Activated CD4-positive, alpha-beta memory T cell treated with anti-CD3 and anti-CD28 coated beads for 36 hours (primary cell): ENCODE measurements around the gene APBB1IP. TPM values are rescaled to one million over a fixed set of nuclear protein-coding genes. Genes with fewer than 3 reads are reported as not detected.

Experiments
- CTCF ChIA-PET: fragments of 350-600 bp; sonication (Branson Sonifier 250); formaldehyde crosslinking; loops from one replicate; lab custom pipeline; 2021; ENCODE audit warnings: antibody characterized with exemption, inconsistent platforms; lab: Charles Lee
- POLR2A ChIA-PET: fragments of 350-600 bp; sonication (Branson Sonifier 250); formaldehyde crosslinking; loops from one replicate; lab custom pipeline; 2021; ENCODE audit warnings: antibody characterized with exemption; lab: Charles Lee
- DNase-seq: peaks from one replicate; pipeline ENCODE4 v3.0.0-alpha.2; 2020
- H3K27ac Mint-ChIP-seq: one replicate; pipeline ENCODE4 v1.8.0; 2021; ENCODE audit warnings: mixed read lengths
- H3K27me3 Mint-ChIP-seq: one replicate; pipeline ENCODE4 v1.8.0; 2021; ENCODE audit warnings: mixed read lengths
- H3K36me3 Mint-ChIP-seq: one replicate; pipeline ENCODE4 v1.8.0; 2021; ENCODE audit warnings: mixed read lengths
- H3K4me1 Mint-ChIP-seq: one replicate; pipeline ENCODE4 v1.8.0; 2021; ENCODE audit warnings: low read depth, mixed read lengths
- H3K4me3 Mint-ChIP-seq: one replicate; pipeline ENCODE4 v1.8.0; 2021; ENCODE audit warnings: mild to moderate bottlenecking, mixed read lengths
- H3K9me3 Mint-ChIP-seq: one replicate; pipeline ENCODE4 v1.8.0; 2021; ENCODE audit warnings: mixed read lengths
- intact Hi-C: fragments of 100-400 bp; cut with micrococcal nuclease; formaldehyde crosslinking; loops from one replicate; pipeline ENCODE4 v1.15.1; 2023
- total RNA-seq, 2 experiments: library from RNA; stranded (reverse); gene quantifications; one replicate each; pipeline ENCODE4 v1.2.3, GENCODE V29; 2021

The APBB1IP gene
- total RNA-seq, 2 experiments from 2014 or later: 50.1 to 52.1 TPM

DNA sequence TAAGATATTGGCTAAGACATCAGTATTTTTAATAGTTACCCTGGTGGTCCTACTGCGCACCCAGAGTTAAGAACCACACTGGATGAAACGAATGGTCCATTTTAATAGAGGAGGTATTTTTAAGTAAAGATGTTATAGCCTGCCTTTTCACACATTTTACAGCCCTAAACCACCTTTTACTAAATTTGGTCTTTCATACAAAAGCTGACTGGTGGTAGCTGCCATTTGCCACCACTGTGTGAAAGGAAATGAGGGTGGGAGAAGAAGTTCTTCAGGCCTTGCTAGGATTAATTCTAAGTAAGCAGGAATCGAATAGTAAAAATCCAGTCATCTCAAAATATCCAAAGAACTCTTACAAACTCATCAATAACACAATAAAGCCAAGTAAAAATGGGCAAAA lies 15.2 kb upstream of the APBB1IP start:
- intact Hi-C loops: no loop called here
- POLR2A ChIA-PET: no interaction called here

DNA sequence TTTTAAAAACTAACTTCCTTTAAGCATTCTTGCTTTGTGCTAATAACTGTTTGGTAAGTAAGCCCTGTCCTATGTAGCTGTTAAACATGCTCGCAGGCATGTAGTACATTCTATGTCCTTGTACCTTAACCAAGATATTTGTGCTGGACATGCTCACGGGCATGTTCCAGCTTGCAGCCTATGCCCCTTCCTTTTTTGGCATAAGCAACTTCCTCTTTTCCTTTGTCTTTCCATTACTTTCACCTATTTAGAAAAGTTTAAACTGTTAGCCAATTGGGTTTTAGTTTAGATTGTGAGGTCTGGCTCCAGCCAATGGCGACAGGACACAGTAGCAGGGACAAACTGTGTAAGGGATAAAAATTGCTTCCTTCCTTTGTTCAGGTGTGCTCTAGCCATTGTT lies 14.4 kb upstream of the APBB1IP start:
- ChIA-PET POLR2A (no interaction called here), CTCF (no interaction called here)
- no peaks in the 10 kb centered on the region for H3K4me1 Mint-ChIP-seq
- peaks cover 3% of the 10 kb centered on the region for H3K9me3 Mint-ChIP-seq
- H3K27ac Mint-ChIP-seq: no peak overlapping the region
- H3K36me3 Mint-ChIP-seq: no peaks in the 10 kb centered on the region
- H3K27me3 Mint-ChIP-seq: no peaks in the 10 kb centered on the region
- no peak for DNase-seq
- intact Hi-C loops: no loop called here
- no peak overlapping the region for H3K4me3 Mint-ChIP-seq

More for the DNA sequence above, 15.2 kb upstream of the APBB1IP start:
- H3K36me3 Mint-ChIP-seq: no peaks in the 10 kb centered on the region
- no peak overlapping the region for H3K4me3 Mint-ChIP-seq
- CTCF ChIA-PET: no interaction called here
- DNase-seq: no peak
- H3K4me1 Mint-ChIP-seq: no peaks in the 10 kb centered on the region
- H3K27me3 Mint-ChIP-seq: no peaks in the 10 kb centered on the region
- H3K9me3 Mint-ChIP-seq: peaks cover 3% of the 10 kb centered on the region
- H3K27ac Mint-ChIP-seq: no peak overlapping the region

DNA sequence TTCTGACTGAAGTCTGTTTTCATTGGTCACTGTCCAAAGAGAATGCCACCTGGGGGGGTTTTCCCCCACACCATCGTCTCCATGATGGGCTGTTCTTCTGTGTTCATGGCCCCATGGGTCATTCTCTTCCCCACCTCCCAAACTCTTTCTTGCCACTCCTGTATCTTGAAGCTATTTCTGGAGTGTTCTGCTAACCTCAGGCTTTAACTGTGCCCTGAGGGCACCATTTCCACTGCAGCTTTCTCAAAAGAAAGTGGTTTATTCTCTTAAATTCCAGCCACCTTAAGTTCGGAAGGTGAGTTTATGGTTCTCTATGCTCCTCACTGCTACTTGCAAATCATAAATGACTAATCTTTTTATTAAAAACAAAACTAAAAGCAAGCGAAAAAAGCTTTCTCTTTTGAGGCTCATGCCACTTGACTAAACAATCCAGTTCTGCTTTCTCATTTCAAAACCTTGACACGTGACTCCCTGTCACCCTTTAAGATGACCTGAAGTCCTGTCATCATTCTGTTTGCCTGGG lies 7.4 kb upstream of the APBB1IP start:
- peaks cover 27% of the 10 kb centered on the region for H3K4me1 Mint-ChIP-seq
- H3K36me3 Mint-ChIP-seq: no peaks in the 10 kb centered on the region
- H3K27me3 Mint-ChIP-seq: no peaks in the 10 kb centered on the region
- peak overlapping the region; percentile 84 for H3K27ac Mint-ChIP-seq
- ChIA-PET CTCF (interaction anchor here (0.6 to 1.0 kb wide), 2 partner anchors 104 to 453 kb away, joined by 3 to 5 read pairs; no protein-coding TSS in a partner anchor), POLR2A (interaction anchor here (0.8 to 1.3 kb wide), 4 partner anchors 39 to 1904 kb away, joined by 3 read pairs; no protein-coding TSS in a partner anchor)
- no peak for DNase-seq
- intact Hi-C loops: loop anchor here (1.0 to 5.0 kb wide), 6 partner anchors 8 to 73 kb away; partner anchors contain the start of gene APBB1IP
- H3K4me3 Mint-ChIP-seq: peak overlapping the region; percentile 41
- H3K9me3 Mint-ChIP-seq: no peaks in the 10 kb centered on the region

DNA sequence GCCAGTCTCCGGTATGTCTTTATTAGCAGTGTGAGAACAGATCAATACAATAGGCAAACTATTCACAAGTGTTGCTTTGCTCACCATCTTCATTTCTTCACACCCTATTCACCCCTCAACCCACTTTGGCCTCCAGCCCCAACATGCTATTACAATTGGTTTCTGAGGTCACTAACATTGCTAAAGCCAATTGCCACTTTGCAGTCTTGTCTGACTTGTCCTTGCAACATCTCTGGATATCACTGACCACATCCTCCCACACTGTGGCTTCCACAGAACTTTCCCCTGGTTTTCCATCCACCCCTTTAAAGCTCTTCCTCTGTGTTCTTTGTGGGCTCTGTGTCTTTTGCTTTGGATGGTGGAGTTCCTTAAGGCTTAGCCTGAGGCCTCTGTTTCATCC lies 5.2 kb upstream of the APBB1IP start:
- H3K4me3 Mint-ChIP-seq: no peak overlapping the region
- no peak overlapping the region for H3K27ac Mint-ChIP-seq
- H3K27me3 Mint-ChIP-seq: no peaks in the 10 kb centered on the region
- no peaks in the 10 kb centered on the region for H3K9me3 Mint-ChIP-seq
- CTCF ChIA-PET: no interaction called here
- POLR2A ChIA-PET: no interaction called here
- DNase-seq: no peak
- peaks cover 44% of the 10 kb centered on the region for H3K4me1 Mint-ChIP-seq
- H3K36me3 Mint-ChIP-seq: no peaks in the 10 kb centered on the region
- intact Hi-C loops: loop anchor here (5.0 kb wide), 1 partner anchor 46 kb away; no protein-coding TSS in a partner anchor

DNA sequence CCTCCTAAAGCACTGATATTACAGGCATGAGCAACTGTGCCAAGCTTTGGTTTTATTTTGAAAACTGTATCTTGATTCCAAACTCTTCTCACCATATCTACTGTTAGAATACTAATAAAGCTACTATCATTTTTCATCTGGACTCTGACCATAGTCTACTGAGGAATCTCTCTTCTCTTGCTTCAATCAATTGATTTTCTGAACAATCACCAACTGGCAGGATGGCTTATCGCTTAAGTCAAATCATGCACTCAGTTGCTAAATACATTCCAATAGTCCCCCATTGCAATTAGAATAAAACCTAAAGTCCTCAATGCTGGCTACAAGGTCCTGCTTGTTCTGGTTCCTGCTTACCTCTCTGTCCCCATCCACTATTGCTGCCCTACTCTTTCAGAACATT lies 2.3 kb upstream of the APBB1IP start:
- intact Hi-C loops: loop anchor here (5.0 kb wide), 3 partner anchors 426 to 1896 kb away; partner anchors contain the start of genes ABI1 and ACBD5
- Mint-ChIP-seq H3K27me3 (no peaks in the 10 kb centered on the region), H3K36me3 (peaks cover 3% of the 10 kb centered on the region), H3K4me3 (no peak overlapping the region), H3K4me1 (peaks cover 35% of the 10 kb centered on the region), H3K27ac (peak overlapping the region; percentile 28), H3K9me3 (no peaks in the 10 kb centered on the region)
- ChIA-PET CTCF (interaction anchor here (1.0 to 1.8 kb wide), 2 partner anchors 30 to 100 kb away, joined by 3 read pairs; no protein-coding TSS in a partner anchor), POLR2A (no interaction called here)
- DNase-seq: no peak

DNA sequence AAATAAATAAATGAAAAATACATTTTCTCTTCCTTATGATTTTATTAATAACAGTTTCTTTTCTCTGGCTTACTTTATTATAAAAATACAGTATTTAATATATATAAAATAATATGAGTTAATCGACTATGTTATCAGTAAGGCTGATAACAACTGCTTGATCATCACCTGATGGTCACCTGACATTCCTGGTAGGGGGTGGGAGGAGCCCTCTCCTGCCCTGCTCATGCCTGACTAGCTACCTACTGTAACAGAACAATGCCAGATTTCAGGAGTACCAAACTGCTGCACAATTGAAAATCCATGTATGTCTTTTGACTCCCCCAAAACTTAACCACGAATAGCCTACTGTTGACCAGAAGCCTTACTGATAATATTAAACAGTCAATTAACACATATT lies 1.3 kb upstream of the APBB1IP start:
- peak overlapping the region; percentile 64 for H3K27ac Mint-ChIP-seq
- ChIA-PET CTCF (interaction anchor here (0.6 to 1.8 kb wide), 4 partner anchors 24 to 419 kb away, joined by 3 to 4 read pairs (median 3); no protein-coding TSS in a partner anchor), POLR2A (interaction anchor here (2.6 kb wide), 1 partner anchor 11 kb away, joined by 7 read pairs; no protein-coding TSS in a partner anchor)
- no peak overlapping the region for H3K4me3 Mint-ChIP-seq
- H3K9me3 Mint-ChIP-seq: no peaks in the 10 kb centered on the region
- intact Hi-C loops: loop anchor here (5.0 kb wide), 3 partner anchors 425 to 1895 kb away; partner anchors contain the start of genes ABI1 and ACBD5
- H3K36me3 Mint-ChIP-seq: peaks cover 4% of the 10 kb centered on the region
- DNase-seq: no peak
- peaks cover 41% of the 10 kb centered on the region for H3K4me1 Mint-ChIP-seq
- no peaks in the 10 kb centered on the region for H3K27me3 Mint-ChIP-seq

DNA sequence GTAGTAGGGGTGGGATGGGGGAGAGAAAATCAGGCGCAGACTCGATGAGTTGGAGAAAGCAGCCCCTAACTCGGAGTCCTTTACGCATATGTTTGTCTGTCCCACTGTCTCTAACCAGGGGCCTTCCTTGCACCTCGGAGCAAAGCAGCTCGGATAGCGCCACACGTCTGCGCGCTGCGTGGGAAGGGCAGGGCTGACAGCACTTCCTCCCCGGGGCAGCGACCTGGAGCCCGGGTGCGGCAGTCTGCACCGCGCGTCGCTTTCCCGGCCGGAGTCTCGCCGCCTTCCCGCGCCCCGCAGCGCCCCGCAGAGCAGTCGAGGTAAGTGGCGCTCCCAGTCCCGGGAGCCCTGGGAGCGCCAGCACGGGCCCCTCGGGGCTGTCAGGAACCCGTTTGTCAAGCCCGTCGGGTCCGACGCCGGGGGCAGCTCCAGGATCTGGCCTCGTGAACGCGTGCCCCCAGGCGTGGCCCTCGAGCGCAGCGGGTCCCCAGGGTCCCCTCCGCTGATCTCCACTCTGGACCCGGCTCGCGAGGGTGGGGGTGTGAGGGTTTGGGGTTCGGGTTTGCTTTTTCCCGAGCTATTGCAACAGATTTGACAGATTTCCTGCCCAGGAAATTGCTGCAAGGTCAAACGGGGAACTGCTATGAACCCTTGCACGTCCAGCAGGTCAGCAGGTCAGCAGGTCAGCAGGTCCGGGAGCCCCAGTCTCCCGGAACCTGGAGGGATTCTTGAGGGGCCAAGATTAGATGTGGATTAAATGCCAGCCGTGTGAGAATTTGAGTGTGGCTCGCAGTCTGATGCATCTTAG lies 597 bp downstream of the APBB1IP start:
- Mint-ChIP-seq H3K27me3 (no peaks in the 10 kb centered on the region), H3K4me3 (peak overlapping the region; percentile 93), H3K27ac (peak overlapping the region; percentile 92), H3K9me3 (no peaks in the 10 kb centered on the region), H3K36me3 (peaks cover 6% of the 10 kb centered on the region), H3K4me1 (peaks cover 56% of the 10 kb centered on the region)
- POLR2A ChIA-PET: interaction anchor here (1.0 to 2.6 kb wide), 7 partner anchors 9 to 48 kb away, joined by 3 to 11 read pairs (median 5); no protein-coding TSS in a partner anchor
- DNase-seq: peak; percentile 86
- intact Hi-C loops: loop anchor here (1.0 to 5.0 kb wide), 7 partner anchors 8 to 1894 kb away; partner anchors contain the start of genes ABI1 and ACBD5
- CTCF ChIA-PET: no interaction called here

DNA sequence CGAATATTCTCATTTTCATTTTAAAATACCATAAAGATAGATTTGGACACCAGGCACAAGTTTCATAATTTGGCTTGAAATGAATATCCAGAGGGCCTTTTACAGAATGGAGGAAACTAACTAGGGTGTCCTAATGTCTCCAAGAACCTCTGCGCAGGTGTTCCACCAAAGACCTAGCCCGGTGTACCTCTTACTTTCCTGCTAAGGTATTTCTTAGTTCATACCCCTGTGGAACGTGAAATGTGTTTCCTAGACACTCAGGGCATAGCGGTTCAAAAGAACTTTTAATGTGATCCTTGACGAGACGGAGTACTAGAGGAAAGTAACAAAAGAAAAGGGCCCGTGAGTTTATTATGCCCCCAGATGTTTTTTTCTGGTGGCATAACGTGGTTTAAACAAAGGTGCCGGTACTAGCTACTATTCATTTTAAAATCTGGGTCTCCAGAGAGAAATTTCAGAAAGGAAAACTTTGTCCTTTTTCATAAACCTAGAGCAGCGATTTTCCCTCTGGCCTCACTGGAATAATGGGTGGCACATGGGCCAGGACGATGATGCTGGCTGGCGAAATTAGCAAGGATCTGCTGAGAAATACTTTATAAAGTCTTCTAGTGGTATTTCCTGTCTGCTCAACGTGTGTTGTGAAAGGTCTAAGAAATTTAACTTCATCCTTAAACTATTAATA lies 1.4 kb downstream of the APBB1IP start:
- H3K4me1 Mint-ChIP-seq: peaks cover 63% of the 10 kb centered on the region
- intact Hi-C loops: loop anchor here (2.0 to 10.0 kb wide), 5 partner anchors 105 to 1893 kb away; partner anchors contain the start of genes ABI1, ACBD5 and ANKRD26
- ChIA-PET CTCF (no interaction called here), POLR2A (interaction anchor here (1.0 to 2.2 kb wide), 4 partner anchors 28 to 47 kb away, joined by 5 to 11 read pairs (median 6); no protein-coding TSS in a partner anchor)
- H3K27ac Mint-ChIP-seq: peak overlapping the region; percentile 92
- H3K9me3 Mint-ChIP-seq: no peaks in the 10 kb centered on the region
- no peak for DNase-seq
- H3K27me3 Mint-ChIP-seq: no peaks in the 10 kb centered on the region
- H3K4me3 Mint-ChIP-seq: peak overlapping the region; percentile 93
- H3K36me3 Mint-ChIP-seq: peaks cover 12% of the 10 kb centered on the region

DNA sequence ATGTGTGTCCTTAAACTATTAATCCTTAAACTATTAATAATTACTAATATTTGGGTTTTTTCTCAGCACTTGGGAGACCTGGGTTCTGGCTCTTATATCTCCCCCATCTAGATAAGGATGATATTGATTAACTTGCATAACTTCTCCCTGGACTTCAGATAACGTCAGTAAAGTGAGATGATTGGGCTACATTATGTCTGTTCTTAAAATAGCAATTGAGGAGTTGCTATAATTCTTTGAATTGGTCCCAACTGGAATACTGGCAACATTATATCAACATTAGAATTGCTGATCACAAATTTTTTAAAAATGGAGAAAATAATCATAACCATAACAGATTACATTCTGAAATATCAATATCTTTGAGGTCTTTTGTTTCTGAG lies 1.9 kb downstream of the APBB1IP start:
- CTCF ChIA-PET: no interaction called here
- peaks cover 12% of the 10 kb centered on the region for H3K36me3 Mint-ChIP-seq

DNA sequence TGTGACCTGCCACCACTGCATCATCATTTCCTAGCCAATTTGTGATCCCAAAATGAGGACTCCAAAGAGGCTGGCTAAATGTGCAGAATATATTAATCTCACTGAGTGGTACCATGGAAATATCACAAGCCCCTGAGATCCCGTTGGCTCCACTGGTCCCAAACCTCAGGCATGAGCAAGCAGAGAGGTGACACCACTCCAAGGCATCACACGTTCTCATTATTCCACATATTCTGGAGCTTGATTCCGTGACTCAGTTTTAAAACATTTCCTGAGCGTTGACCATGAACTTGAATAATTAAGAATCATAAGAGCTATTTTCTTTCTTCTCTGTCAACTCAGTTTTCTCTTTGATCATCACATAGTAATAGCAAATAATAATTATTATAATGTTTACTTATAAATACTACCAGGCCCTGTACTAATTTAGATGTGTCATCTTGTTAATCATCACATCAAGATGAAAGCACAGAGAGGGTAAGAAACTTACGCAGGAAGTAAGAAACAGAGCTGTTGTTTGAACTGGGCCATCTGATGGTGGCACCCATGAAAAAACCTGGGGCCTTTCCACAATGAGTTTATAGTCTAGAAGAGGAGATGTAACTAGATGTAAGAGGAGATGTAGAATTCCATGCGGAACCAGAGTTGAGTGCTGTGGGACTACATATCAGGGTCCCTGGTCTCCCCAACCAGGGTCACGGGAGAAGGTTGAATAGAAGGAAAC lies 3.5 kb downstream of the APBB1IP start:
- H3K4me3 Mint-ChIP-seq: peak overlapping the region; percentile 75
- intact Hi-C loops: loop anchor here (10.0 kb wide), 1 partner anchor 663 kb away; the partner anchor contains the start of gene ANKRD26
- H3K27me3 Mint-ChIP-seq: no peaks in the 10 kb centered on the region
- DNase-seq: peak; percentile 51
- peaks cover 63% of the 10 kb centered on the region for H3K4me1 Mint-ChIP-seq
- peak overlapping the region; percentile 95 for H3K27ac Mint-ChIP-seq
- H3K9me3 Mint-ChIP-seq: peaks cover 3% of the 10 kb centered on the region
- ChIA-PET POLR2A (interaction anchor here (1.6 kb wide), 1 partner anchor 26 kb away, joined by 6 read pairs; no protein-coding TSS in a partner anchor), CTCF (interaction anchor here (0.8 to 2.1 kb wide), 4 partner anchors 23 to 106 kb away, joined by 3 to 6 read pairs (median 3); no protein-coding TSS in a partner anchor)
- peaks cover 18% of the 10 kb centered on the region for H3K36me3 Mint-ChIP-seq

More for the DNA sequence above, 1.9 kb downstream of the APBB1IP start:
- intact Hi-C loops: loop anchor here (10.0 kb wide), 1 partner anchor 665 kb away; the partner anchor contains the start of gene ANKRD26
- Mint-ChIP-seq H3K27me3 (no peaks in the 10 kb centered on the region), H3K4me1 (peaks cover 61% of the 10 kb centered on the region), H3K27ac (peak overlapping the region; percentile 92), H3K4me3 (peak overlapping the region; percentile 93), H3K9me3 (no peaks in the 10 kb centered on the region)
- POLR2A ChIA-PET: no interaction called here
- no peak for DNase-seq
